HL-60 (cell line): ENCODE results near the gene DOCK9.

Experiments used
- DNase-seq, 2 experiments: peaks; one replicate each; pipeline ENCODE4 v3.0.0-alpha.2; 2010 to 2020; ENCODE audit warnings: low read depth in 1 of 2, low spot score in 1 of 2
- H3K27ac ChIP-seq: fragments of 250-450 bp; sonication (Bioruptor Pico); replicated peaks from 2 replicates; pipeline ENCODE4 v1.5.1; 2020; ENCODE audit warnings: mild to moderate bottlenecking, moderate library complexity
- H3K27me3 ChIP-seq: fragments of 250-450 bp; sonication (Bioruptor Pico); 2 replicates; pipeline ENCODE4 v1.5.1; 2021; ENCODE audit warnings: mild to moderate bottlenecking, moderate library complexity; ENCODE audit not compliant: insufficient read depth, poor library complexity, severe bottlenecking
- H3K4me3 ChIP-seq: replicated peaks from 2 replicates; pipeline ENCODE4 v1.5.1; 2011; ENCODE audit warnings: mild to moderate bottlenecking, control low read depth, low read length; ENCODE audit not compliant: insufficient read depth
- GABPA ChIP-seq: IDR thresholded peaks from 2 replicates; pipeline ENCODE4 v1.6.1; 2012; ENCODE audit warnings: low read depth
- POLR2AphosphoS5 ChIP-seq: IDR thresholded peaks from 2 replicates; pipeline ENCODE4 v1.6.1; 2012; ENCODE audit warnings: low read depth
- SPI1 ChIP-seq: IDR thresholded peaks from 2 replicates; pipeline ENCODE4 v1.6.1; 2012; ENCODE audit warnings: low read depth, mild to moderate bottlenecking, borderline replicate concordance
- TF ChIP-seq, protein P1 (sequence below): IDR thresholded peaks from one replicate; pipeline ENCODE4 v1.5.1; 2011; ENCODE audit warnings: low read length, control low read depth, inconsistent platforms; ENCODE audit not compliant: insufficient read depth
- TF ChIP-seq, protein P2 (sequence below): IDR thresholded peaks from 2 replicates; pipeline ENCODE4 v1.6.1; 2012; ENCODE audit warnings: low read depth; ENCODE audit not compliant: insufficient replicate concordance

Gene DOCK9

DNA sequence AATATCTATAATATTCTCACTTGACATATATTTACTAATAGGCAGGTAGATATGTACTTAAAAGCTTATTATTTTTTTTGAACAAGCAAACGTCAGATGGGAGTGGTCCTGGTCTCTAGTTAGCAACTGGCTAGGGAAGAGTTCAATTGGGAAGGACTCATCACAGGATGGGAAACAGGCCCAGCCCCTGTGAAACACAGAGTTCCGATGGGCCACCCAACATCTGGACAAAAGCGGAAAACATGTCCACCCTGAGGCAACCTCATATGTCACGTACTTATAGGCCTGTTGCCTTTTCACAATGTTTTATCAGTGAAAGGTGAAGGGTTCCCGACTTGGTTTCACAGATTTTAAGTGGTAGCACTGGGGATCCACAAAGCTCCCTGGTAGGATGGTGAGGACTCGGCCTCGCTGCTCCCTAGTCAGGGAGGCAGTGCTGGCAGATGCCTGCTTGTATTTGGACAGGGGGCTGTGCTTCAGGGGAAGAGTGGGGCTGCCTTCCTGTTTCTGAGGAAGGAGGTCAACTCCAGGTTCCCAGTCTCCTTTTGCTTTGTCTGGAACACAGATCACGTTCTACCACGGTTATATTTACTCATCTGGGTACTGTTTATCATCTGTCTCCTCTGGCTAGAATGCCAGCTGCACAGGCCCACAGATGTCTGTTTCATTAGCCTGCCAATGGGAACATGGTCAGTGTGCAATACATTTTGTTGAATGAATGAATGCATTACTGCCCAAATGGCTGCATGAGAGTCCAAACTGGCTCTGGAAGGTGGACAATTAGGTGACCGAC lies 176.0 kb downstream of the DOCK9 start:
- H3K4me3 ChIP-seq: no peak overlapping the region
- no peak for TF ChIP-seq GABPA
- TF ChIP-seq, protein P1, sequence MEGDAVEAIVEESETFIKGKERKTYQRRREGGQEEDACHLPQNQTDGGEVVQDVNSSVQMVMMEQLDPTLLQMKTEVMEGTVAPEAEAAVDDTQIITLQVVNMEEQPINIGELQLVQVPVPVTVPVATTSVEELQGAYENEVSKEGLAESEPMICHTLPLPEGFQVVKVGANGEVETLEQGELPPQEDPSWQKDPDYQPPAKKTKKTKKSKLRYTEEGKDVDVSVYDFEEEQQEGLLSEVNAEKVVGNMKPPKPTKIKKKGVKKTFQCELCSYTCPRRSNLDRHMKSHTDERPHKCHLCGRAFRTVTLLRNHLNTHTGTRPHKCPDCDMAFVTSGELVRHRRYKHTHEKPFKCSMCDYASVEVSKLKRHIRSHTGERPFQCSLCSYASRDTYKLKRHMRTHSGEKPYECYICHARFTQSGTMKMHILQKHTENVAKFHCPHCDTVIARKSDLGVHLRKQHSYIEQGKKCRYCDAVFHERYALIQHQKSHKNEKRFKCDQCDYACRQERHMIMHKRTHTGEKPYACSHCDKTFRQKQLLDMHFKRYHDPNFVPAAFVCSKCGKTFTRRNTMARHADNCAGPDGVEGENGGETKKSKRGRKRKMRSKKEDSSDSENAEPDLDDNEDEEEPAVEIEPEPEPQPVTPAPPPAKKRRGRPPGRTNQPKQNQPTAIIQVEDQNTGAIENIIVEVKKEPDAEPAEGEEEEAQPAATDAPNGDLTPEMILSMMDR: no peak
- no peak for TF ChIP-seq SPI1
- TF ChIP-seq, protein P2, sequence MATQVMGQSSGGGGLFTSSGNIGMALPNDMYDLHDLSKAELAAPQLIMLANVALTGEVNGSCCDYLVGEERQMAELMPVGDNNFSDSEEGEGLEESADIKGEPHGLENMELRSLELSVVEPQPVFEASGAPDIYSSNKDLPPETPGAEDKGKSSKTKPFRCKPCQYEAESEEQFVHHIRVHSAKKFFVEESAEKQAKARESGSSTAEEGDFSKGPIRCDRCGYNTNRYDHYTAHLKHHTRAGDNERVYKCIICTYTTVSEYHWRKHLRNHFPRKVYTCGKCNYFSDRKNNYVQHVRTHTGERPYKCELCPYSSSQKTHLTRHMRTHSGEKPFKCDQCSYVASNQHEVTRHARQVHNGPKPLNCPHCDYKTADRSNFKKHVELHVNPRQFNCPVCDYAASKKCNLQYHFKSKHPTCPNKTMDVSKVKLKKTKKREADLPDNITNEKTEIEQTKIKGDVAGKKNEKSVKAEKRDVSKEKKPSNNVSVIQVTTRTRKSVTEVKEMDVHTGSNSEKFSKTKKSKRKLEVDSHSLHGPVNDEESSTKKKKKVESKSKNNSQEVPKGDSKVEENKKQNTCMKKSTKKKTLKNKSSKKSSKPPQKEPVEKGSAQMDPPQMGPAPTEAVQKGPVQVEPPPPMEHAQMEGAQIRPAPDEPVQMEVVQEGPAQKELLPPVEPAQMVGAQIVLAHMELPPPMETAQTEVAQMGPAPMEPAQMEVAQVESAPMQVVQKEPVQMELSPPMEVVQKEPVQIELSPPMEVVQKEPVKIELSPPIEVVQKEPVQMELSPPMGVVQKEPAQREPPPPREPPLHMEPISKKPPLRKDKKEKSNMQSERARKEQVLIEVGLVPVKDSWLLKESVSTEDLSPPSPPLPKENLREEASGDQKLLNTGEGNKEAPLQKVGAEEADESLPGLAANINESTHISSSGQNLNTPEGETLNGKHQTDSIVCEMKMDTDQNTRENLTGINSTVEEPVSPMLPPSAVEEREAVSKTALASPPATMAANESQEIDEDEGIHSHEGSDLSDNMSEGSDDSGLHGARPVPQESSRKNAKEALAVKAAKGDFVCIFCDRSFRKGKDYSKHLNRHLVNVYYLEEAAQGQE: no peak
- no peak for TF ChIP-seq POLR2AphosphoS5
- peaks cover 4% of the 10 kb centered on the region for H3K27me3 ChIP-seq
- H3K27ac ChIP-seq: no peak overlapping the region
- DNase-seq: no peak

DNA sequence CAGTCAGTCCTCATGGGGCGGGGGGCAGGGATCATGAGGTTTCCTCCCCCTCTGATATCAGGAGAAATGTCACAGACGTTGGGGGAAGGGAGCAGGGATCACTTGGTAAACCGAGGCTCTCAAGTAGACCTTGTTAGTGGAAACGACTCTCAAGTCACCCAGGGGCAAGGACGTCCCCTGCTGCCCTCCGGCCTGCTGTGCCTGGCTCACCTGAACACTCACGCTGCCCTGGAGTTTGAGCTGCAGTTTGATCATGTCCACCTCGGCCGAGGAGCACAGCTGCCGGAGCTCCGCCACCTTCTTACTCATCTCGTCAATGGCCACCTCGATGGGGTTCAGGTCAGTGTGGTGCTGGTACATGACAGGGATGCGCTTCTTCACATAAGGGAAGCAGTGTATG lies 177.8 kb downstream of the DOCK9 start:
- TF ChIP-seq, protein P2: no peak
- TF ChIP-seq GABPA: no peak
- no peak for TF ChIP-seq SPI1
- no peak for TF ChIP-seq POLR2AphosphoS5
- TF ChIP-seq, protein P1: no peak
- Histone ChIP-seq H3K4me3 (no peak overlapping the region), H3K27me3 (peaks cover 4% of the 10 kb centered on the region), H3K27ac (no peak overlapping the region)
- no peak for DNase-seq

DNA sequence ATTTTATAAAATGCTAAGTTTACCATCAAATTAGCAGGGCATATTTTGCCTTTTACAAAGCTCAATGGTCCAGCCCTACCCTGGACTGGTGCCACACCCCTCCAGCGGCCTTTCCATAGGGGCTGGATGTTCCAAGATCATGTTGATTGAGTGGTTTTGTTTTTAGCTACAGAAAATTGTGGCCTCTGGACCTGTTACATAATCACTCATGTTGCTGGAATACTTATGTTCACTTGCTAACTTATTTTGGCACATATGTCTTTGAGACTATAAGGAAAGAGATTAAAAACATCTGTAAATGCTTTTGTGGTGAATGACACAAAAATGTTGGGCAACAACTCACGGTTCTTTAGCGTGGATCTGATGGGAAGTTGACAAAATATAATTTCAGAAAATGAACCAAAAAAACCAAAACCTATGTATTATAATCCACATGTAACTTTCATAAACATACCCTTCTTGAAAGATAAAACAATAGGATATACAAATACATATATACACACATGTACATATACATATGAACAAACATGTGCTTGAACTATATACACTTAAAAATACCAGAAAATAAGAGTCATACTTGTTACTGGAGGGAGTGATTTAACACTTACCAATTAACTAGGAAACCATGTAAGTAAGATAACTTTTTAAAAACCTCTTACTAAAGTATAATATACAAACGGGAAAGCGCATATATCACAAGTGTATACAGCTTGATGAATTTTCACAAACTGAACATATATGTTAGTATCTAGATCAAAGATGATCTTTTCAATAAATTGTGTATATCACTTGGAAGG lies 178.8 kb downstream of the DOCK9 start:
- DNase-seq: no peak

More for the DNA sequence above, 178.8 kb downstream of the DOCK9 start:
- H3K27me3 ChIP-seq: peaks cover 9% of the 10 kb centered on the region
- TF ChIP-seq SPI1 (no peak), GABPA (no peak), POLR2AphosphoS5 (no peak)
- TF ChIP-seq, protein P2: no peak
- TF ChIP-seq, protein P1: no peak
- H3K27ac ChIP-seq: no peak overlapping the region
- no peak overlapping the region for H3K4me3 ChIP-seq
